NCI-H524 (cell line): Measurements from ENCODE around the gene TRIM22.
"Not testable (repeated sequence)": the region's sequence is repeated elsewhere in the genome, so short reads cannot be mapped to it uniquely, and the experiment has no call there.

Source experiments
- DNase-seq, 2 experiments: peaks; one replicate each; lab custom pipeline; 2025; lab: John Stamatoyannopoulos, UW

Gene TRIM22

GRCh38 chr11:5691238-5691963 lies 1.8 kb downstream of the TRIM22 start:
- DNase-seq, result not testable (repeated sequence)

- DNase-seq, result no peak
Observed at GRCh38 chr11:5691964-5692361, 2.4 kb downstream of the TRIM22 start.

- DNase-seq, result no peak
Observed at GRCh38 chr11:5694642-5695041, 5.1 kb downstream of the TRIM22 start.

- no peak for DNase-seq
Observed at GRCh38 chr11:5695580-5695979, 6.0 kb downstream of the TRIM22 start.

GRCh38 chr11:5696210-5696609 lies 6.6 kb downstream of the TRIM22 start:
- DNase-seq, result no peak

- no peak for DNase-seq
Observed at GRCh38 chr11:5698281-5698680, 8.7 kb downstream of the TRIM22 start.

GRCh38 chr11:5700421-5701054 lies 10.9 kb downstream of the TRIM22 start:
- DNase-seq, result no peak

GRCh38 chr11:5701055-5701577 lies 11.5 kb downstream of the TRIM22 start:
- DNase-seq, result no peak

GRCh38 chr11:5703741-5704536 lies 14.3 kb downstream of the TRIM22 start:
- no peak for DNase-seq

- DNase-seq, result no peak
Observed at GRCh38 chr11:5705688-5706087, 16.1 kb downstream of the TRIM22 start.

- DNase-seq, result no peak
Observed at GRCh38 chr11:5712507-5712906, 22.9 kb downstream of the TRIM22 start.

GRCh38 chr11:5713695-5714094 lies 24.1 kb downstream of the TRIM22 start:
- DNase-seq, result no peak

- not testable (repeated sequence) for DNase-seq
Observed at GRCh38 chr11:5716518-5716917, 26.9 kb downstream of the TRIM22 start.

- no peak for DNase-seq
Observed at GRCh38 chr11:5719703-5720495, 30.3 kb downstream of the TRIM22 start.

- no peak for DNase-seq
Observed at GRCh38 chr11:5722622-5723021, 33.0 kb downstream of the TRIM22 start.

- DNase-seq, result no peak
Observed at GRCh38 chr11:5726351-5726750, 36.8 kb downstream of the TRIM22 start.

- no peak for DNase-seq
Observed at GRCh38 chr11:5727691-5728090, 38.1 kb downstream of the TRIM22 start.

GRCh38 chr11:5736396-5736795 lies 46.8 kb downstream of the TRIM22 start, which contains the start of gene OR56B1:
OR56B1 (plus strand) TSS chr11:5736448; CDS start chr11:5736517, 69 bp downstream.
- DNase-seq, result no peak

- DNase-seq, result no peak
Observed at GRCh38 chr11:5737091-5737490, 47.5 kb downstream of the TRIM22 start.

- DNase-seq, result no peak
Observed at GRCh38 chr11:5737670-5738392, 48.2 kb downstream of the TRIM22 start.

- DNase-seq, result no peak
Observed at GRCh38 chr11:5738431-5738830, 48.8 kb downstream of the TRIM22 start.
